Mesothelial cell of epicardium (in vitro differentiated cells): ENCODE data around the gene LRRC7. TPM values are rescaled to one million over a fixed set of nuclear protein-coding genes. Genes with fewer than 3 reads are reported as not detected.

ENCODE experiments used
- DNase-seq, 2 experiments: peaks; one replicate each; pipeline ENCODE4 v3.0.0; 2021; ENCODE audit warnings: low spot score in 2 of 2; ENCODE audit not compliant: unreplicated experiment in 2 of 2
- H3K27ac Mint-ChIP-seq: 2 replicates; pipeline ENCODE4 v1.8.0; 2021; ENCODE audit warnings: mixed read lengths
- H3K27me3 Mint-ChIP-seq: 2 replicates; pipeline ENCODE4 v1.8.0; 2021; ENCODE audit warnings: low read depth, mixed read lengths
- H3K36me3 Mint-ChIP-seq: 2 replicates; pipeline ENCODE4 v1.8.0; 2021; ENCODE audit warnings: mixed read lengths
- H3K4me1 Mint-ChIP-seq: 2 replicates; pipeline ENCODE4 v1.8.0; 2021; ENCODE audit warnings: mixed read lengths
- H3K4me3 Mint-ChIP-seq: 2 replicates; pipeline ENCODE4 v1.8.0; 2021; ENCODE audit warnings: mild to moderate bottlenecking, moderate library complexity, mixed read lengths
- H3K9me3 Mint-ChIP-seq: 2 replicates; pipeline ENCODE4 v1.8.0; 2021; ENCODE audit warnings: mixed read lengths
- total RNA-seq: library from RNA; stranded (reverse); gene quantifications from 3 replicates; pipeline ENCODE4 v1.2.1, GENCODE V29; 2021
- TF ChIP-seq, protein P1 (sequence below): fragments of 200-600 bp; sonication (generic); IDR thresholded peaks from one replicate; pipeline ENCODE4 v1.5.0; 2021; ENCODE audit warnings: antibody characterized with exemption; ENCODE audit not compliant: unreplicated experiment

LRRC7 gene
- total RNA-seq, 1 donor from 2014 or later = 0.09 TPM

DNA sequence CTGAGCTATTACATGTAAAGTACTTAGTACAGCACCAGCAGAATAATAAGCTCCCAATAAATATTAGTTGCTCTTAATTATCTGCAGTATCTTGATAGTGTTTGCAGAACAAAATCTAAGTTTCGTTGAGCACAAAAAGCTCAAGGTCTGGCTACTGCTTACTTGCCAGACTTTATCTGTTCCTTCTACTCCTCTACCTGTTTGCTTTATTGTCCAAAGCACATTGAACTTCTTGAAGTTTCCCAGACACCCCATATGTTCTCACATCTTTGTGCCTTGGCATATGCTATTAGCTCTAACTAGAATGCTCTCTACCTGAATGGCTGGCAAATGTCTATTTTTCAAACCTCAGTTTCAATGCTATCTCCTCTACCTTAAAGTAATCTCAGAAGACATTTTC is 582.7 kb downstream of the LRRC7 start:
- DNase-seq = no peak
- no peak overlapping the region for H3K27ac Mint-ChIP-seq
- peaks cover 11% of the 10 kb centered on the region for H3K36me3 Mint-ChIP-seq
- no peaks in the 10 kb centered on the region for H3K27me3 Mint-ChIP-seq
- TF ChIP-seq, protein P1, sequence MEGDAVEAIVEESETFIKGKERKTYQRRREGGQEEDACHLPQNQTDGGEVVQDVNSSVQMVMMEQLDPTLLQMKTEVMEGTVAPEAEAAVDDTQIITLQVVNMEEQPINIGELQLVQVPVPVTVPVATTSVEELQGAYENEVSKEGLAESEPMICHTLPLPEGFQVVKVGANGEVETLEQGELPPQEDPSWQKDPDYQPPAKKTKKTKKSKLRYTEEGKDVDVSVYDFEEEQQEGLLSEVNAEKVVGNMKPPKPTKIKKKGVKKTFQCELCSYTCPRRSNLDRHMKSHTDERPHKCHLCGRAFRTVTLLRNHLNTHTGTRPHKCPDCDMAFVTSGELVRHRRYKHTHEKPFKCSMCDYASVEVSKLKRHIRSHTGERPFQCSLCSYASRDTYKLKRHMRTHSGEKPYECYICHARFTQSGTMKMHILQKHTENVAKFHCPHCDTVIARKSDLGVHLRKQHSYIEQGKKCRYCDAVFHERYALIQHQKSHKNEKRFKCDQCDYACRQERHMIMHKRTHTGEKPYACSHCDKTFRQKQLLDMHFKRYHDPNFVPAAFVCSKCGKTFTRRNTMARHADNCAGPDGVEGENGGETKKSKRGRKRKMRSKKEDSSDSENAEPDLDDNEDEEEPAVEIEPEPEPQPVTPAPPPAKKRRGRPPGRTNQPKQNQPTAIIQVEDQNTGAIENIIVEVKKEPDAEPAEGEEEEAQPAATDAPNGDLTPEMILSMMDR = no peak
- H3K9me3 Mint-ChIP-seq = no peaks in the 10 kb centered on the region
- no peak overlapping the region for H3K4me3 Mint-ChIP-seq
- H3K4me1 Mint-ChIP-seq = no peaks in the 10 kb centered on the region

DNA sequence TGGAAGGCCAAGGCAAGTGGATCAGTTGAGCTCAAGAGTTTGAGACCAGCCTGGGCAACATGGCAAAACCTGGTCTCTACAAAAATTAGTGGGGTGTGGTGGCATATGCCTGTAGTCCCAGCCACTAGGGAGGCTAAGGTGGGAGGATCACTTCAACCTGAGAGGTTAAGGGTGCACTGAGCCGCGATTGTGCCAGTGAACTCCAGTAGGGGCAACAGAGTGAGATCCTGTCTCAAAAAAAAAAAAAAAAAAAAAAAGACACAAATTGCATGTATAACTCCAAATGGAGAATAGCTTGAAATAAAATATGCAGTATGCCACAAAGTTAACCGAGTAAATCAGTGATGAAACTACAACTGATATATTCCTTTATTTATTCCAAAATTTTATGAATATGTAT is 586.0 kb downstream of the LRRC7 start:
- Mint-ChIP-seq H3K4me3 (no peak overlapping the region), H3K36me3 (peaks cover 7% of the 10 kb centered on the region), H3K27ac (no peak overlapping the region), H3K9me3 (no peaks in the 10 kb centered on the region), H3K4me1 (no peaks in the 10 kb centered on the region), H3K27me3 (no peaks in the 10 kb centered on the region)
- no peak for DNase-seq
- TF ChIP-seq, protein P1 = no peak

DNA sequence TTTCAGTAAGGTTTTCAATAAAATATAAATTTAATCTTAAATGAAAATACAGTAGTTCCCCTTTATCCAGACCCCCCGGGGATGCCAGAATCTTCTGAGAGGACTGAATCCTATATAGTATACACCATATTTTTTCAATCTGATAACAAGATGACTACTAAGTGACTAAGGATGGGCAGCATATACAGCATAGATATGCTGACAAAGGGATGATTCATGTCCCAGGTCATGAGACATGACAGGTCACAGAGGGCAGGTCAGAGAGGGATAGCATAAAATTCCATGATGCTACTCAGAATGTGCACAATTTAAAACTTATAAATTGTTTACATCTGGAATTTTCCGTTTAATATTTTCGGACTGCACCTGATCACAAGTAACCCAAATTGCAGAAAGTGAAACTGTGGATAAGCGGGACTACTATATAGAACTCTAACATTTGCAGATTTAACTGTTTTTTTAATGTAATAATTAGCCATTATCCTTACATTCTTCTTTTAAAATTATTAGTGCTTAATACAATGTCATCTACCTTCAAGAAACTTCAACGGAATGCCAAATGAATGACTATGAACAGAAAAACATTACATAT is 588.9 kb downstream of the LRRC7 start:
- Mint-ChIP-seq H3K27me3 (no peaks in the 10 kb centered on the region), H3K36me3 (peaks cover 10% of the 10 kb centered on the region), H3K27ac (no peak overlapping the region)

DNA sequence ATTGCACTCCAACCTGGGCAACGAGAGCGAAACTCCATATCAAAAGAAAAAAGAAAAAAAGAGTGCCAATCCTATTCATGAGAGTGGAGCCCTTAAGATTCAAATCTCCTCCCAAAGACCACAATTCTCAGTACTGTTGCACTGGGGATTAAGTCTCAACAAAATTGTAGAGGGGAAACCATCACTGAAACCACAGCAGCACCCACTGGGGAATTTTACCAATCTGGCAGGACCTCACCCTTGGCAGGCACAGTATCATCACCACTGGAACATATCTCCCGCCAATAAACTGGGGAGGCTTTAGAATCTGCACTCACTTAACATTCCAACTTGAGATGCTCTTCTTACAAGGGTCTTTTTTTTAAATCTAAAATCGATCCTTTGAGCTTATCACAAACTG is 596.6 kb downstream of the LRRC7 start:
- no peak overlapping the region for H3K4me3 Mint-ChIP-seq
- no peaks in the 10 kb centered on the region for H3K27me3 Mint-ChIP-seq
- DNase-seq = no peak
- H3K4me1 Mint-ChIP-seq = no peaks in the 10 kb centered on the region
- peaks cover 17% of the 10 kb centered on the region for H3K36me3 Mint-ChIP-seq
- H3K9me3 Mint-ChIP-seq = no peaks in the 10 kb centered on the region
- TF ChIP-seq, protein P1 = no peak
- no peak overlapping the region for H3K27ac Mint-ChIP-seq

More for the DNA sequence above, 588.9 kb downstream of the LRRC7 start:
- Mint-ChIP-seq H3K9me3 (no peaks in the 10 kb centered on the region), H3K4me3 (no peak overlapping the region), H3K4me1 (no peaks in the 10 kb centered on the region)
- no peak for DNase-seq
- TF ChIP-seq, protein P1 = no peak

DNA sequence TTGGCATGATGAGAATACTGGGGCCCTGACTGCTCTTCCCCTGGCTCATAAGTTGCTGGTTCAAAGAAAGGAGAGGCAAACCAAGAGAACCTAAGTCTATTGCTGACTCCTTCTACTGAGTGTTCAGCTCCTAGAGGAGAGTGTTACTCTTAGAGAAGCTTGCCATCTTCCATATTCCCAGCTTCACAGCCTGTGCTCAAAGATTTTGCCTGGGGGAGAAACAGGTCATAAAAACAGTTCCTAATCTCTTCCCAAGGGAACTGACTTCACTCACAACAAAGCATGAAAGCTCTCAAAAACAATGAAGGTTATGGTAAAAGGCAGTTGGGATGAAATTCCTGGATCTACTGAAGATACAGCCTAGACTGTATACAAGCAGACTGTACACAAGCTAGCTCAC is 600.6 kb downstream of the LRRC7 start:
- H3K9me3 Mint-ChIP-seq = peaks cover 6% of the 10 kb centered on the region
- no peaks in the 10 kb centered on the region for H3K4me1 Mint-ChIP-seq
- peaks cover 13% of the 10 kb centered on the region for H3K36me3 Mint-ChIP-seq
- no peak overlapping the region for H3K4me3 Mint-ChIP-seq
- TF ChIP-seq, protein P1 = no peak
- H3K27me3 Mint-ChIP-seq = no peaks in the 10 kb centered on the region
- no peak for DNase-seq
- H3K27ac Mint-ChIP-seq = no peak overlapping the region
